Measurements from ENCODE around the gene DBP.
A peak's percentile ranks its signal among the peaks of the same experiment; 100 is the strongest.

The DBP gene

GRCh38 chr19:48596237-48596636, 40.9 kb downstream of the DBP start:
- no peak for TF ChIP-seq CTCF (IDR thresholded peaks at IDR 0.05; ENCODE audit: low read depth, low read length, missing control alignments)
- DNase-seq (ENCODE audit: low read depth) = no peak
- in situ Hi-C loops (cut with HindIII; ENCODE audit: low sequenced_read_pairs) = no loop called here
- H3K4me3 ChIP-seq (ENCODE audit: low read depth, low read length) = no peak overlapping the region

- H3K4me3 ChIP-seq (ENCODE audit: low read depth, low read length) = no peak overlapping the region
- in situ Hi-C loops (cut with HindIII; ENCODE audit: low sequenced_read_pairs) = no loop called here
- no peak for DNase-seq (ENCODE audit: low read depth)
- no peak for TF ChIP-seq CTCF (IDR thresholded peaks at IDR 0.05; ENCODE audit: low read depth, low read length, missing control alignments)
Measured at GRCh38 chr19:48595833-48596232, 41.3 kb downstream of the DBP start.

GRCh38 chr19:48595171-48595570, 42.0 kb downstream of the DBP start:
- in situ Hi-C loops (cut with HindIII; ENCODE audit: low sequenced_read_pairs) = no loop called here
- no peak overlapping the region for H3K4me3 ChIP-seq (ENCODE audit: low read depth, low read length)
- no peak for TF ChIP-seq CTCF (IDR thresholded peaks at IDR 0.05; ENCODE audit: low read depth, low read length, missing control alignments)
- DNase-seq (ENCODE audit: low read depth) = no peak

GRCh38 chr19:48591021-48591420, 46.2 kb downstream of the DBP start:
- TF ChIP-seq CTCF (IDR thresholded peaks at IDR 0.05; ENCODE audit: low read depth, low read length, missing control alignments) = no peak
- in situ Hi-C loops (cut with HindIII; ENCODE audit: low sequenced_read_pairs) = no loop called here
- no peak for DNase-seq (ENCODE audit: low read depth)
- no peak overlapping the region for H3K4me3 ChIP-seq (ENCODE audit: low read depth, low read length)

- H3K4me3 ChIP-seq (ENCODE audit: low read depth, low read length) = peak overlapping the region; percentile 35
- peak; percentile 51 for DNase-seq (ENCODE audit: low read depth)
- TF ChIP-seq CTCF (IDR thresholded peaks at IDR 0.05; ENCODE audit: low read depth, low read length, missing control alignments) = peak; percentile 94
- in situ Hi-C loops (cut with HindIII; ENCODE audit: low sequenced_read_pairs) = no loop called here
Measured at GRCh38 chr19:48588670-48589401, 48.3 kb downstream of the DBP start.

- no peak for TF ChIP-seq CTCF (IDR thresholded peaks at IDR 0.05; ENCODE audit: low read depth, low read length, missing control alignments)
- H3K4me3 ChIP-seq (ENCODE audit: low read depth, low read length) = no peak overlapping the region
- in situ Hi-C loops (cut with HindIII; ENCODE audit: low sequenced_read_pairs) = no loop called here
- no peak for DNase-seq (ENCODE audit: low read depth)
Measured at GRCh38 chr19:48587387-48587786, 49.8 kb downstream of the DBP start.

All from astrocyte of the cerebellum (primary cell).